GM19023 (cell line): Measurements from ENCODE around the gene FGFBP1.

Experiments
- ATAC-seq: cut with Tn5 transposase; IDR thresholded peaks from one replicate; pipeline ENCODE4 v1.9.1; 2021; ENCODE audit warnings: mild to moderate bottlenecking, moderate library complexity; ENCODE audit not compliant: unreplicated experiment

FGFBP1 gene

GRCh38 chr4:15913631-15913970, 24.9 kb downstream of the FGFBP1 start:
- no peak for ATAC-seq

- no peak for ATAC-seq
Observed at GRCh38 chr4:15912961-15913630, 25.4 kb downstream of the FGFBP1 start.

GRCh38 chr4:15912236-15912635, 26.3 kb downstream of the FGFBP1 start:
- ATAC-seq = no peak

- no peak for ATAC-seq
Observed at GRCh38 chr4:15910155-15910940, 28.2 kb downstream of the FGFBP1 start.

GRCh38 chr4:15907430-15907829, 31.1 kb downstream of the FGFBP1 start:
- no peak for ATAC-seq

GRCh38 chr4:15906020-15906443, 32.5 kb downstream of the FGFBP1 start:
- no peak for ATAC-seq

- ATAC-seq = no peak
Observed at GRCh38 chr4:15902746-15903145, 35.8 kb downstream of the FGFBP1 start.

GRCh38 chr4:15901998-15902397, 36.5 kb downstream of the FGFBP1 start:
- no peak for ATAC-seq

GRCh38 chr4:15901007-15901406, 37.5 kb downstream of the FGFBP1 start:
- ATAC-seq = no peak

GRCh38 chr4:15899511-15899910, 39.0 kb downstream of the FGFBP1 start:
- ATAC-seq = no peak

- no peak for ATAC-seq
Observed at GRCh38 chr4:15898902-15899301, 39.6 kb downstream of the FGFBP1 start.

- ATAC-seq = no peak
Observed at GRCh38 chr4:15897577-15897976, 41.0 kb downstream of the FGFBP1 start.

GRCh38 chr4:15894921-15895916, 43.3 kb downstream of the FGFBP1 start:
- ATAC-seq = no peak

GRCh38 chr4:15894393-15894792, 44.1 kb downstream of the FGFBP1 start:
- ATAC-seq = no peak

- ATAC-seq = no peak
Observed at GRCh38 chr4:15893962-15894361, 44.6 kb downstream of the FGFBP1 start.

GRCh38 chr4:15891312-15891711, 47.2 kb downstream of the FGFBP1 start:
- peak; percentile 79 for ATAC-seq

GRCh38 chr4:15890246-15890829, 48.2 kb downstream of the FGFBP1 start:
- no peak for ATAC-seq

GRCh38 chr4:15888515-15888914, 50.0 kb downstream of the FGFBP1 start:
- no peak for ATAC-seq
